HepG2 (cell line): Measurements from ENCODE around the gene DHX16. TPM values are rescaled to one million over a fixed set of nuclear protein-coding genes. Genes with fewer than 3 reads are reported as not detected.

ENCODE experiments used
- GATAD2A ChIP-seq: IDR thresholded peaks from 2 replicates; pipeline ENCODE4 v1.6.1; 2016
- HBP1 ChIP-seq: IDR thresholded peaks from 2 replicates; pipeline ENCODE4 v1.6.1; 2016; ENCODE audit warnings: low read depth, control low read depth
- IRF9 ChIP-seq: sonication (generic); formaldehyde crosslinking; IDR thresholded peaks from 2 replicates; pipeline ENCODE4 v1.8.0; 2022; ENCODE audit warnings: missing genetic modification reagents, mild to moderate bottlenecking, borderline replicate concordance
- KAT2B ChIP-seq: fragments of 150-350 bp; IDR thresholded peaks from 2 replicates; pipeline ENCODE4 v1.6.1; 2014; ENCODE audit warnings: low read depth, low read length, borderline replicate concordance
- KLF6 ChIP-seq: IDR thresholded peaks from 2 replicates; pipeline ENCODE4 v1.8.0; 2016; ENCODE audit warnings: missing biosample characterization, missing genetic modification reagents
- RARA ChIP-seq: IDR thresholded peaks from 2 replicates; pipeline ENCODE4 v1.6.1; 2016; ENCODE audit warnings: missing genetic modification reagents, missing compliant biosample characterization
- SP140L ChIP-seq: sonication (generic); formaldehyde crosslinking; IDR thresholded peaks from 2 replicates; pipeline ENCODE4 v1.4.0; 2020; ENCODE audit warnings: missing genetic modification reagents, borderline replicate concordance
- ZHX2 ChIP-seq, 2 experiments: sonication (generic) in 1 of 2; formaldehyde crosslinking in 1 of 2; IDR thresholded peaks; 2 replicates each; pipeline versions ENCODE4 v1.6.1 to v1.9.0; 2014 to 2022; ENCODE audit warnings: antibody characterized with exemption in 1 of 2, borderline replicate concordance in 1 of 2, inconsistent platforms in 1 of 2, low read depth in 1 of 2, missing genetic modification reagents in 1 of 2
- ZNF160 ChIP-seq: sonication (generic); formaldehyde crosslinking; IDR thresholded peaks from 2 replicates; pipeline ENCODE4 v1.8.0; 2022; ENCODE audit warnings: mild to moderate bottlenecking, inconsistent platforms, missing genetic modification reagents
- ZNF605 ChIP-seq: sonication (generic); formaldehyde crosslinking; IDR thresholded peaks from 2 replicates; pipeline ENCODE4 v1.8.0; 2022; ENCODE audit warnings: mild to moderate bottlenecking, missing genetic modification reagents
- ZNF710 ChIP-seq: sonication (generic); formaldehyde crosslinking; IDR thresholded peaks from 2 replicates; pipeline ENCODE4 v1.5.0; 2020; ENCODE audit warnings: mild to moderate bottlenecking, missing genetic modification reagents, borderline replicate concordance
- polyA plus RNA-seq, 8 experiments: library from polyadenylated mRNA; depleted of rRNA in 3 of 8; stranded (reverse) in 7 of 8; unstranded in 1 of 8; fragments of >200 nt; fragmentation: Illumina TruSeq in 4 of 8; extraction: Trizol in 4 of 8; gene quantifications; 2 replicates each; pipeline versions ENCODE4 v1.2.1 to v1.2.3, GENCODE V29; 2011 to 2016; ENCODE audit warnings: low read depth in 4 of 8, missing spikeins in 1 of 8, mixed read lengths in 1 of 8; ENCODE audit not compliant: insufficient read depth in 1 of 8
- total RNA-seq, 5 experiments: library from RNA; depleted of rRNA; stranded (reverse); fragments of >200 nt; fragmentation: Illumina TruSeq; extraction: Trizol; gene quantifications; 2 replicates each; pipeline ENCODE4 v1.2.3, GENCODE V29; 2016; ENCODE audit warnings: low read depth in 1 of 5

The DHX16 gene
- total and polyA plus RNA-seq, 2 of the 13 experiments (the other 11 are each of a cell fraction or from before 2014, with no cell fraction given): 57.0 to 58.5 TPM

GRCh38 chr6:30654798-30655742 lies 17.7 kb downstream of the DHX16 start (continued):
- peak; percentile 86 for TF ChIP-seq ZHX2 (IDR thresholded peaks at IDR 0.05; ENCODE audit: low read depth)
- no peak for TF ChIP-seq ZHX2 (CRISPR knock-in tag; IDR thresholded peaks at IDR 0.05; ENCODE audit: borderline replicate concordance)
- TF ChIP-seq ZNF160 (CRISPR knock-in tag): peak; percentile 15; the same call in 1 of the 2 replicates
- TF ChIP-seq ZNF710 (CRISPR knock-in tag): peak; percentile 100
- no peak for TF ChIP-seq SP140L (CRISPR knock-in tag)
- TF ChIP-seq HBP1 (CRISPR knock-in tag): peak; percentile 92
- peak; percentile 38; the same call in 1 of the 2 replicates for TF ChIP-seq IRF9 (CRISPR knock-in tag)
- TF ChIP-seq GATAD2A: peak; percentile 99
- TF ChIP-seq KAT2B: no peak
- TF ChIP-seq RARA: peak; percentile 91
- peak; percentile 90 for TF ChIP-seq ZNF605 (CRISPR knock-in tag)
- no peak for TF ChIP-seq KLF6
